HG03342 (cell line): ENCODE results near the gene DUSP1.
A peak's percentile ranks its signal among the peaks of the same experiment; 100 is the strongest.
"Not testable (repeated sequence)": the region's sequence is repeated elsewhere in the genome, so short reads cannot be mapped to it uniquely, and the experiment has no call there.

Experiments used
- ATAC-seq: cut with Tn5 transposase; IDR thresholded peaks from one replicate; pipeline ENCODE4 v1.9.1; 2021; ENCODE audit warnings: mild to moderate bottlenecking, moderate library complexity; ENCODE audit not compliant: unreplicated experiment

Gene DUSP1

GRCh38 chr5:172770675-172771438 is at the start of gene DUSP1:
TSS of gene DUSP1 (minus strand) at chr5:172771195. CDS start at chr5:172770952, 243 bp downstream.
- ATAC-seq: peak; percentile 40

GRCh38 chr5:172820046-172820767 is 49.2 kb upstream of the DUSP1 start:
- no peak for ATAC-seq

GRCh38 chr5:172819569-172819968 is 48.6 kb upstream of the DUSP1 start:
- no peak for ATAC-seq

GRCh38 chr5:172818081-172818480 is 47.1 kb upstream of the DUSP1 start:
- ATAC-seq: no peak

GRCh38 chr5:172817664-172818063 is 46.7 kb upstream of the DUSP1 start:
- no peak for ATAC-seq

- ATAC-seq: no peak
Measured at GRCh38 chr5:172816925-172817562, 46.0 kb upstream of the DUSP1 start.

GRCh38 chr5:172815631-172816030 is 44.6 kb upstream of the DUSP1 start:
- ATAC-seq: no peak

GRCh38 chr5:172810996-172811395 is 40.0 kb upstream of the DUSP1 start:
- ATAC-seq: not testable (repeated sequence)

GRCh38 chr5:172809774-172810173 is 38.8 kb upstream of the DUSP1 start:
- no peak for ATAC-seq

GRCh38 chr5:172807766-172808311 is 36.8 kb upstream of the DUSP1 start:
- ATAC-seq: no peak

- ATAC-seq: peak; percentile 94
Measured at GRCh38 chr5:172806897-172807672, 36.1 kb upstream of the DUSP1 start.

- no peak for ATAC-seq
Measured at GRCh38 chr5:172805736-172806255, 34.8 kb upstream of the DUSP1 start.

GRCh38 chr5:172805018-172805683 is 34.2 kb upstream of the DUSP1 start:
- ATAC-seq: no peak

GRCh38 chr5:172802567-172803176 is 31.7 kb upstream of the DUSP1 start:
- ATAC-seq: no peak

GRCh38 chr5:172802112-172802511 is 31.1 kb upstream of the DUSP1 start:
- no peak for ATAC-seq

GRCh38 chr5:172801179-172801671 is 30.2 kb upstream of the DUSP1 start:
- ATAC-seq: no peak

- ATAC-seq: no peak
Measured at GRCh38 chr5:172800088-172800551, 29.1 kb upstream of the DUSP1 start.

- no peak for ATAC-seq
Measured at GRCh38 chr5:172799416-172799815, 28.4 kb upstream of the DUSP1 start.
